Ascending aorta (tissue), 2 donors: Measurements from ENCODE around the gene GBP7. TPM values are rescaled to one million over a fixed set of nuclear protein-coding genes. Genes with fewer than 3 reads are reported as not detected.

Experiments used
- DNase-seq, 2 donors: peaks; one replicate each; pipeline ENCODE4 v3.0.0-alpha.2; 2019; ENCODE audit warnings: low spot score in 2 of 2
- H3K27ac ChIP-seq, 2 donors: fragments of 200-600 bp; sonication (generic); one replicate each; pipeline ENCODE4 v1.5.1; 2016 to 2017; ENCODE audit warnings: mild to moderate bottlenecking in 1 of 2
- H3K27me3 ChIP-seq: fragments of 200-600 bp; sonication (generic); one replicate; pipeline ENCODE4 v1.5.1; 2017
- H3K36me3 ChIP-seq, 2 donors: fragments of 200-600 bp; sonication (generic); one replicate each; pipeline ENCODE4 v1.5.1; 2016
- H3K4me1 ChIP-seq, 2 donors: fragments of 200-600 bp; sonication (generic); one replicate each; pipeline ENCODE4 v1.5.1; 2016 to 2017; ENCODE audit warnings: mild to moderate bottlenecking in 1 of 2
- H3K4me3 ChIP-seq, 2 donors: fragments of 200-600 bp; sonication (generic); one replicate each; pipeline ENCODE4 v1.5.1; 2016 to 2017; ENCODE audit warnings: mild to moderate bottlenecking in 1 of 2
- H3K9me3 ChIP-seq, 2 donors: fragments of 200-600 bp; sonication (generic); one replicate each; pipeline ENCODE4 v1.5.1; 2016
- CTCF ChIP-seq, 3 experiments: fragments of 200-600 bp in 2 of 3; fragments of 450-650 bp in 1 of 3; sonication (generic) in 2 of 3; IDR thresholded peaks; one replicate each; pipeline ENCODE4 v1.5.1; 2016 to 2019; ENCODE audit warnings: antibody characterized with exemption in 3 of 3, mild to moderate bottlenecking in 1 of 3, moderate library complexity in 1 of 3
- intact Hi-C: fragments of 100-400 bp; cut with DNase I; formaldehyde crosslinking; loops from one replicate; pipeline ENCODE4 v1.15.1; 2023
- total RNA-seq: library from RNA; depleted of rRNA; stranded (reverse); fragments of >200 nt; gene quantifications from one replicate; pipeline ENCODE4 v1.1.0, GENCODE V29; 2016

Gene GBP7
- total RNA-seq, 1 donor from 2014 or later: not detected

- no peak for DNase-seq
- Histone ChIP-seq H3K9me3 (no peaks in the 10 kb centered on the region), H3K27ac (no peak overlapping the region), H3K4me3 (no peak overlapping the region), H3K36me3 (peaks cover 29 to 49% of the 10 kb centered on the region in 2 donors), H3K27me3 (no peaks in the 10 kb centered on the region), H3K4me1 (no peaks in the 10 kb centered on the region)
- intact Hi-C loops: no loop called here
- no peak for TF ChIP-seq CTCF (IDR thresholded peaks at IDR 0.05)
Observed at GRCh38 chr1:89104147-89104546, 71.7 kb downstream of the GBP7 start.

GRCh38 chr1:89102021-89102420, 73.8 kb downstream of the GBP7 start:
- H3K4me1 ChIP-seq: no peaks in the 10 kb centered on the region
- no peak for DNase-seq
- H3K27me3 ChIP-seq: no peaks in the 10 kb centered on the region
- intact Hi-C loops: no loop called here
- H3K4me3 ChIP-seq: no peak overlapping the region
- TF ChIP-seq CTCF (IDR thresholded peaks at IDR 0.05): no peak
- H3K27ac ChIP-seq: no peak overlapping the region
- H3K9me3 ChIP-seq: no peaks in the 10 kb centered on the region
- peaks cover 13 to 28% of the 10 kb centered on the region in 2 donors for H3K36me3 ChIP-seq

- TF ChIP-seq CTCF (IDR thresholded peaks at IDR 0.05): no peak
- no peak overlapping the region for H3K4me3 ChIP-seq
- DNase-seq: no peak
- H3K4me1 ChIP-seq: no peaks in the 10 kb centered on the region
- intact Hi-C loops: no loop called here
- no peak overlapping the region for H3K27ac ChIP-seq
- H3K9me3 ChIP-seq: peaks cover 0 to 9% of the 10 kb centered on the region in 2 donors
- H3K36me3 ChIP-seq: peaks cover 7 to 12% of the 10 kb centered on the region in 2 donors
- H3K27me3 ChIP-seq: no peaks in the 10 kb centered on the region
Observed at GRCh38 chr1:89100412-89100811, 75.4 kb downstream of the GBP7 start.

- Histone ChIP-seq H3K4me1 (no peaks in the 10 kb centered on the region), H3K9me3 (peaks cover 0 to 10% of the 10 kb centered on the region in 2 donors), H3K4me3 (no peak overlapping the region), H3K27me3 (no peaks in the 10 kb centered on the region), H3K27ac (no peak overlapping the region), H3K36me3 (no peaks in the 10 kb centered on the region)
- intact Hi-C loops: no loop called here
- no peak for TF ChIP-seq CTCF (IDR thresholded peaks at IDR 0.05)
- no peak for DNase-seq
Observed at GRCh38 chr1:89098857-89099256, 76.9 kb downstream of the GBP7 start.

- intact Hi-C loops: no loop called here
- no peaks in the 10 kb centered on the region for H3K27me3 ChIP-seq
- H3K4me1 ChIP-seq: no peaks in the 10 kb centered on the region
- no peak for TF ChIP-seq CTCF (IDR thresholded peaks at IDR 0.05)
- no peak for DNase-seq
- peaks cover 0 to 10% of the 10 kb centered on the region in 2 donors for H3K9me3 ChIP-seq
- no peak overlapping the region for H3K4me3 ChIP-seq
- no peaks in the 10 kb centered on the region for H3K36me3 ChIP-seq
- H3K27ac ChIP-seq: no peak overlapping the region
Observed at GRCh38 chr1:89095737-89096136, 80.1 kb downstream of the GBP7 start.

- Histone ChIP-seq H3K9me3 (no peaks in the 10 kb centered on the region), H3K4me1 (no peaks in the 10 kb centered on the region), H3K36me3 (no peaks in the 10 kb centered on the region), H3K27me3 (no peaks in the 10 kb centered on the region), H3K27ac (no peak overlapping the region), H3K4me3 (no peak overlapping the region)
- intact Hi-C loops: no loop called here
- no peak for TF ChIP-seq CTCF (IDR thresholded peaks at IDR 0.05)
- no peak for DNase-seq
Observed at GRCh38 chr1:89089962-89090361, 85.8 kb downstream of the GBP7 start.
